Choroid plexus epithelial cell (primary cell): Measurements from ENCODE around the gene CDH4.
A peak's percentile ranks its signal among the peaks of the same experiment; 100 is the strongest.

Experiments used
- DNase-seq: peaks from one replicate; pipeline ENCODE4 v3.0.0-alpha.2; 2010; ENCODE audit warnings: low read depth
- H3K4me3 ChIP-seq: 2 replicates; pipeline ENCODE4 v1.5.1; 2011; ENCODE audit warnings: low read depth, mild to moderate bottlenecking, control low read depth, low read length, moderate library complexity
- TF ChIP-seq, protein P1 (sequence below): conservative IDR thresholded peaks from 2 replicates; pipeline ENCODE4 v1.5.1; 2011; ENCODE audit warnings: low read depth, mild to moderate bottlenecking, control low read depth, inconsistent platforms, low read length, moderate library complexity

CDH4 gene

DNA sequence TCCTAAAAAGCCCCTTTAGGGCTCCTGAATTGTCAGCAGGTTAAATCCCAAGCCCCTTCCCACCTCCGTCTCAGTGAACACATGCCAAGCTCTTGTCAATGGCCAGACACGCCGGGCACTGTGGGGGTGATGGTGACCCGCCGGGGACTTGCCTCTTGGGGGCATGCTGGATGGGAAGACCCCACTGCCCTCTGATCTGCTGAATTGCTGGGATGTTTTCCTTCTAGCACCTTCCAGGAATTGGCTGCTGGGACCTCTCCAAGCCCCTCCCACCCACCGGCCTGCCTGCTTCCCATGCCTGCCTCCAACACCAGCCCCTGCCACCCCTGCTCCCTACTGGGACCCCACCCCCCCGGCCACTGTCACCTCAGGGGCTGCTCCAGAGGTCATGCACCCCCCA lies 345.9 kb downstream of the CDH4 start:
- DNase-seq = no peak
- H3K4me3 ChIP-seq = no peak overlapping the region
- TF ChIP-seq, protein P1, sequence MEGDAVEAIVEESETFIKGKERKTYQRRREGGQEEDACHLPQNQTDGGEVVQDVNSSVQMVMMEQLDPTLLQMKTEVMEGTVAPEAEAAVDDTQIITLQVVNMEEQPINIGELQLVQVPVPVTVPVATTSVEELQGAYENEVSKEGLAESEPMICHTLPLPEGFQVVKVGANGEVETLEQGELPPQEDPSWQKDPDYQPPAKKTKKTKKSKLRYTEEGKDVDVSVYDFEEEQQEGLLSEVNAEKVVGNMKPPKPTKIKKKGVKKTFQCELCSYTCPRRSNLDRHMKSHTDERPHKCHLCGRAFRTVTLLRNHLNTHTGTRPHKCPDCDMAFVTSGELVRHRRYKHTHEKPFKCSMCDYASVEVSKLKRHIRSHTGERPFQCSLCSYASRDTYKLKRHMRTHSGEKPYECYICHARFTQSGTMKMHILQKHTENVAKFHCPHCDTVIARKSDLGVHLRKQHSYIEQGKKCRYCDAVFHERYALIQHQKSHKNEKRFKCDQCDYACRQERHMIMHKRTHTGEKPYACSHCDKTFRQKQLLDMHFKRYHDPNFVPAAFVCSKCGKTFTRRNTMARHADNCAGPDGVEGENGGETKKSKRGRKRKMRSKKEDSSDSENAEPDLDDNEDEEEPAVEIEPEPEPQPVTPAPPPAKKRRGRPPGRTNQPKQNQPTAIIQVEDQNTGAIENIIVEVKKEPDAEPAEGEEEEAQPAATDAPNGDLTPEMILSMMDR = no peak

DNA sequence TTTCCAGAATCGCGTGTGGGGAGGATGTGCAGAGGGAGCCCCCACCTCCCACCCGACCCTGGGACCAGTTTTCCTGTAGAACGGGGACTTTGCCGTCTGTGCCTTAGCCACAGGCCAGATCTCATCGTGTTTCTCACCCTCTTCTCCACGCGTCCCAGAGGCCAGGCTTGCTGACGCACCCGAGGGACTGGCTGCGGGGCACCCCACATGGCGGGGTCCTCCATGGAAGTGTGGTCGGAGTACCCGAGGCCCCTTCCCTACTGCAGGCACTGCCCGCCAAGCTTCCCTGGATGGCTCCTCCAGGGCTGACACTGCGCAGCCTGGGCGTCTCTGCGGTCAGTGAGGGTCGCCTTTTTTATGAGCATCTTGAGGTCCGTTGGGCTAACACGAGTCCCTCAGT lies 346.5 kb downstream of the CDH4 start:
- H3K4me3 ChIP-seq = no peak overlapping the region
- no peak for DNase-seq
- TF ChIP-seq, protein P1 = no peak

DNA sequence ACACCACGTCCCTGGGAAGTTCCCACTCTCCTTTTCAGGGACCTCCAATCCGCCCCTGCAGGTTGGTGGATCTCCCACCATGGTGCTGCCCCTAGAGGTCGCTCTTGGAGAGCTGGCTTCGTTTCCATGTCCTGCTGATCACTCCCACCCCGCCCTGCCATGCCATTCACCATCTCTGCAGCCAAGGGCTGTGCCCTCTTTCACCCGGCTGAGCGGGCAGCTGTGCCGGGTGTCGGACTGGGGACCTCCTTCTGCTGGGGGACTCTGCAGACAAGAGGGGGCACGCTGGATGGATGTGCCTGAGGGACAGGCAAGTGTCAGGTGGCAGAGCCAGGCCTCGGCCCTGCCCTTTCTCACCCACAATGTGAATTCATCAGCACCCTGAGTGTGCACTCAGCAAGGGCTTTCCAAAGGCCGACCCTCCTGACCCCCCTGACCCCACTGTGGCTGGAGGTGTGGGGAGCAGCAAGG lies 347.0 kb downstream of the CDH4 start:
- H3K4me3 ChIP-seq = no peak overlapping the region
- TF ChIP-seq, protein P1 = peak; percentile 15
- DNase-seq = no peak

DNA sequence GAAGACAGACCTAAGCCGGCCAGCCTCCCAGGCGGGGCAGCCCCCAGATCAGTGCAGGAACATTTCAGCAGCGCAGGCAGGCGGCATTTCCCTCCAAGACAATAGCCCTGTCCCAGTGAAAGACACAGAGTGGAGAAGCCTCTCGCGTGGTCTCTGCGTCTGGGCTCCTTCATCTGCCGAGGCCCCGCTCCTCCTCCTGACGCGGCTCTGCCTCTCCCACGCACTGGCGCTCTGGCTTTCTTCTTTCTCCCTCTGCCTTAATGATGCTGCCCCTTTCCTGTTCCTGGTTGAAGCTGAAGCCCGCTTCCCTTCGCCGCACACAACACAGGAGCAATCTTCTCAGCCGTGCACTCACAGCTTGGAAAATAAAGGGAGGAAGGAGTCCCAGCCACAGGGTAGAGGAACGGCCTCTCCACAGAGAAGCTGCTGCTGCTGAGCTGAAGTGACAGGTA lies 347.5 kb downstream of the CDH4 start:
- TF ChIP-seq, protein P1 = no peak
- no peak overlapping the region for H3K4me3 ChIP-seq
- DNase-seq = no peak

DNA sequence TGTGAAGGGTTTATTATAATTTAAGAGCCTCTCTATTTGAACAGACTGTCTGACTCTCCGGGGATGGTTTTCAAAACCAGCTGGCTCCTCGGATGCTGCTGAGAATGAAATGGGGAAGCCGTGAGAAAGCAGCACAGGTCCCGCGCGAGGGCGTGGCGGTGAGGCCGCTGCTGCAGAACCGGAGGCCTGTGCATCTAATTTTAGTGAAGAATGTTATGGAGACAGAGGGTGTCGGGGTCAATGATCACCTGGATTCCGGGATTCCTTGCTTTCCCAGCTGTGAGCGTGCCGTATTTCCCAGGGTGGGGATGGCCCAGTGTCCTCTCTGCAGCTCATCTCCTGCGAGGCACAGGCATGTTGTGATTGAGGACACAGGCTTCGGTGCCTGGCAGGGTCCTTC lies 348.0 kb downstream of the CDH4 start:
- TF ChIP-seq, protein P1 = no peak
- H3K4me3 ChIP-seq = no peak overlapping the region
- DNase-seq = no peak

DNA sequence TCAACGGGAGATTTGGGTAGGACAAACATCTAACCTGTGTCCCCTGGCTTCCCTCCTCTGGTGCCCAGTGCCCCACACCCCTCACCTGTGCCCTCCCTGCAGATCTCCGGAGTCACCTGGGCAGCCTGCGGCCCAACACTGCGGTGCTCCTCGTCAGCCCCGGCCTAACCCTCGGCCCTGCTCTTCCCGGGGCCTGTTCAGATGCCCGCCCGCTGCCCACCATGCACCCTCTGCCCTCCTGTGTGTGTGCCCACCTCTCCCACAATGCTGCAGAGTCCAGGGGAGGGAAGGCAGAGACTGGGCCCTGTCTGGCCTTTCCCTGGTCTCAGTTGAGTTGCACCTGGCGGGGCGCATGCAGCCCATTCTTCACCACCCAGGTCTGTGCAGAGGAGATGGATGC lies 349.3 kb downstream of the CDH4 start:
- no peak for DNase-seq
- no peak overlapping the region for H3K4me3 ChIP-seq
- TF ChIP-seq, protein P1 = no peak

DNA sequence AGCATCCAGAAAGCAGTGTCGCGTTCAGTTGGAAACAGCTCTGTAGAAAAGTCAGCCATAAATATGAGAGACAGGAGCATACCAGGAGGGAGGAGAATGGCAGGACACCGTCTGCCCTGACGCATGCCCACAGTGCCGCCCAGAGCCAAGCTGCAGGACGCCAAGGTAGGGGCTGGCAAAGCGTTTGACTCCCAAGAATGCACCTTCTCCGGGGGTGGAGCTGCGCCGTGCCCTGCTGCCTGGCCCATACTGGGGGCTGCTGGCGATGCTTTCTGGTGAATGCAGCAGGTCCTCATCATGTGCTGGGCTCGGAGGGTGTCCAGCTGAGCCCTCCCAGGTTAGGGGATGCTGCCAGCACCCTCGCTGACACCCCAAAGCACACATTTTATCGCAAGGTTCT lies 349.8 kb downstream of the CDH4 start:
- no peak for DNase-seq
- H3K4me3 ChIP-seq = no peak overlapping the region
- TF ChIP-seq, protein P1 = no peak
